GM23338 (cell line): Measurements from ENCODE around the gene NXPE3. TPM values are rescaled to one million over a fixed set of nuclear protein-coding genes. Genes with fewer than 3 reads are reported as not detected.

ENCODE experiments used
- ATAC-seq: fragments of 200-7000 bp; cut with Tn5 transposase; 3 replicates; pipeline ENCODE4 v1.9.1; 2020
- DNase-seq: peaks from one replicate; pipeline ENCODE4 v3.0.0-alpha.2; 2015; ENCODE audit warnings: low spot score
- H2AFZ ChIP-seq: fragments of 200-600 bp; sonication (generic); 2 replicates; pipeline ENCODE4 v1.8.0; 2016; ENCODE audit warnings: antibody characterized with exemption, mild to moderate bottlenecking, moderate library complexity
- H3F3A ChIP-seq: fragments of 200-600 bp; sonication (generic); replicated peaks from 2 replicates; pipeline ENCODE4 v1.8.0; 2017; ENCODE audit warnings: antibody characterized with exemption, mixed run types, low read depth
- H3K27ac ChIP-seq: fragments of 200-600 bp; sonication (generic); 2 replicates; pipeline ENCODE4 v1.6.1; 2016; ENCODE audit warnings: low read depth
- H3K27me3 ChIP-seq: fragments of 200-600 bp; sonication (generic); 2 replicates; pipeline ENCODE4 v1.8.0; 2016; ENCODE audit warnings: mild to moderate bottlenecking, mixed run types, moderate library complexity; ENCODE audit not compliant: insufficient read depth
- H3K36me3 ChIP-seq: fragments of 200-600 bp; sonication (generic); 2 replicates; pipeline ENCODE4 v1.8.0; 2016; ENCODE audit warnings: mild to moderate bottlenecking; ENCODE audit not compliant: insufficient read depth
- H3K4me1 ChIP-seq: fragments of 200-600 bp; sonication (generic); 2 replicates; pipeline ENCODE4 v1.8.0; 2016; ENCODE audit warnings: mild to moderate bottlenecking, moderate library complexity; ENCODE audit not compliant: insufficient read depth
- H3K4me2 ChIP-seq: fragments of 200-600 bp; sonication (generic); 2 replicates; pipeline ENCODE4 v1.7.1; 2017; ENCODE audit warnings: mixed run types
- H3K4me3 ChIP-seq: fragments of 200-600 bp; sonication (generic); 2 replicates; pipeline ENCODE4 v1.6.1; 2016; ENCODE audit warnings: mixed run types
- H3K79me2 ChIP-seq: fragments of 200-600 bp; sonication (generic); replicated peaks from 2 replicates; pipeline ENCODE4 v1.8.0; 2017; ENCODE audit warnings: mild to moderate bottlenecking; ENCODE audit not compliant: insufficient read depth
- H3K9me2 ChIP-seq: fragments of 200-600 bp; sonication (generic); 2 replicates; pipeline ENCODE4 v1.8.0; 2017; ENCODE audit not compliant: insufficient read depth
- H4K20me1 ChIP-seq: fragments of 200-600 bp; sonication (generic); replicated peaks from 2 replicates; pipeline ENCODE4 v1.8.0; 2017; ENCODE audit warnings: mild to moderate bottlenecking; ENCODE audit not compliant: insufficient read depth
- H3K27ac Mint-ChIP-seq: 2 replicates; pipeline ENCODE4 v1.8.0; 2020; ENCODE audit warnings: inconsistent platforms, mild to moderate bottlenecking, moderate library complexity, mixed read lengths
- H3K27me3 Mint-ChIP-seq: 3 replicates; pipeline ENCODE4 v1.8.0; 2022; ENCODE audit warnings: low read depth, mild to moderate bottlenecking, moderate library complexity, mixed read lengths, inconsistent platforms; ENCODE audit not compliant: insufficient read depth, poor library complexity
- H3K36me3 Mint-ChIP-seq: 3 replicates; pipeline ENCODE4 v1.8.0; 2021; ENCODE audit warnings: low read depth, mild to moderate bottlenecking, inconsistent platforms, moderate library complexity, mixed read lengths
- H3K4me1 Mint-ChIP-seq: 3 replicates; pipeline ENCODE4 v1.8.0; 2020; ENCODE audit warnings: mild to moderate bottlenecking, inconsistent platforms, mixed read lengths
- H3K4me3 Mint-ChIP-seq: 3 replicates; pipeline ENCODE4 v1.8.0; 2021; ENCODE audit warnings: moderate library complexity, mild to moderate bottlenecking, inconsistent platforms, mixed read lengths
- H3K9me3 Mint-ChIP-seq: 3 replicates; pipeline ENCODE4 v1.8.0; 2020; ENCODE audit warnings: moderate library complexity, mild to moderate bottlenecking, inconsistent platforms, mixed read lengths
- JUNB ChIP-seq: IDR thresholded peaks from one replicate; pipeline ENCODE4 v1.6.1; 2016; ENCODE audit warnings: antibody characterized with exemption; ENCODE audit not compliant: unreplicated experiment
- NANOG ChIP-seq: IDR thresholded peaks from 2 replicates; pipeline ENCODE4 v1.6.1; 2016; ENCODE audit warnings: antibody characterized with exemption, borderline replicate concordance
- REST ChIP-seq: IDR thresholded peaks from one replicate; pipeline ENCODE4 v1.6.1; 2018; ENCODE audit warnings: antibody characterized with exemption; ENCODE audit not compliant: unreplicated experiment
- STAT1 ChIP-seq: IDR thresholded peaks from one replicate; pipeline ENCODE4 v1.6.1; 2016; ENCODE audit warnings: antibody characterized with exemption; ENCODE audit not compliant: unreplicated experiment
- ZNF331 ChIP-seq: fragments of 250-450 bp; sonication (Bioruptor Pico); IDR thresholded peaks from 2 replicates; pipeline ENCODE4 v1.5.0; 2020; ENCODE audit warnings: low read depth, mild to moderate bottlenecking, moderate library complexity
- polyA plus RNA-seq: library from polyadenylated mRNA; unstranded; fragments of >200 nt; fragmentation: Nextera tagmentation; extraction: Ambion mirVana; gene quantifications from 2 replicates; pipeline ENCODE4 v1.2.1, GENCODE V29; 2016
- total RNA-seq: library from RNA; depleted of rRNA; stranded (reverse); fragments of >200 nt; shearing (Covaris generic); gene quantifications from 2 replicates; pipeline ENCODE4 v1.2.3, GENCODE V29; 2014
- TF ChIP-seq, protein P1 (sequence below): fragments of 250-450 bp; sonication (Bioruptor Pico); IDR thresholded peaks from 2 replicates; pipeline ENCODE4 v1.5.0; 2020; ENCODE audit warnings: mild to moderate bottlenecking, moderate library complexity

Gene NXPE3
- total and polyA plus RNA-seq, 2 experiments from 2014 or later = 13.3 to 20.8 TPM

- TF ChIP-seq, protein P1, sequence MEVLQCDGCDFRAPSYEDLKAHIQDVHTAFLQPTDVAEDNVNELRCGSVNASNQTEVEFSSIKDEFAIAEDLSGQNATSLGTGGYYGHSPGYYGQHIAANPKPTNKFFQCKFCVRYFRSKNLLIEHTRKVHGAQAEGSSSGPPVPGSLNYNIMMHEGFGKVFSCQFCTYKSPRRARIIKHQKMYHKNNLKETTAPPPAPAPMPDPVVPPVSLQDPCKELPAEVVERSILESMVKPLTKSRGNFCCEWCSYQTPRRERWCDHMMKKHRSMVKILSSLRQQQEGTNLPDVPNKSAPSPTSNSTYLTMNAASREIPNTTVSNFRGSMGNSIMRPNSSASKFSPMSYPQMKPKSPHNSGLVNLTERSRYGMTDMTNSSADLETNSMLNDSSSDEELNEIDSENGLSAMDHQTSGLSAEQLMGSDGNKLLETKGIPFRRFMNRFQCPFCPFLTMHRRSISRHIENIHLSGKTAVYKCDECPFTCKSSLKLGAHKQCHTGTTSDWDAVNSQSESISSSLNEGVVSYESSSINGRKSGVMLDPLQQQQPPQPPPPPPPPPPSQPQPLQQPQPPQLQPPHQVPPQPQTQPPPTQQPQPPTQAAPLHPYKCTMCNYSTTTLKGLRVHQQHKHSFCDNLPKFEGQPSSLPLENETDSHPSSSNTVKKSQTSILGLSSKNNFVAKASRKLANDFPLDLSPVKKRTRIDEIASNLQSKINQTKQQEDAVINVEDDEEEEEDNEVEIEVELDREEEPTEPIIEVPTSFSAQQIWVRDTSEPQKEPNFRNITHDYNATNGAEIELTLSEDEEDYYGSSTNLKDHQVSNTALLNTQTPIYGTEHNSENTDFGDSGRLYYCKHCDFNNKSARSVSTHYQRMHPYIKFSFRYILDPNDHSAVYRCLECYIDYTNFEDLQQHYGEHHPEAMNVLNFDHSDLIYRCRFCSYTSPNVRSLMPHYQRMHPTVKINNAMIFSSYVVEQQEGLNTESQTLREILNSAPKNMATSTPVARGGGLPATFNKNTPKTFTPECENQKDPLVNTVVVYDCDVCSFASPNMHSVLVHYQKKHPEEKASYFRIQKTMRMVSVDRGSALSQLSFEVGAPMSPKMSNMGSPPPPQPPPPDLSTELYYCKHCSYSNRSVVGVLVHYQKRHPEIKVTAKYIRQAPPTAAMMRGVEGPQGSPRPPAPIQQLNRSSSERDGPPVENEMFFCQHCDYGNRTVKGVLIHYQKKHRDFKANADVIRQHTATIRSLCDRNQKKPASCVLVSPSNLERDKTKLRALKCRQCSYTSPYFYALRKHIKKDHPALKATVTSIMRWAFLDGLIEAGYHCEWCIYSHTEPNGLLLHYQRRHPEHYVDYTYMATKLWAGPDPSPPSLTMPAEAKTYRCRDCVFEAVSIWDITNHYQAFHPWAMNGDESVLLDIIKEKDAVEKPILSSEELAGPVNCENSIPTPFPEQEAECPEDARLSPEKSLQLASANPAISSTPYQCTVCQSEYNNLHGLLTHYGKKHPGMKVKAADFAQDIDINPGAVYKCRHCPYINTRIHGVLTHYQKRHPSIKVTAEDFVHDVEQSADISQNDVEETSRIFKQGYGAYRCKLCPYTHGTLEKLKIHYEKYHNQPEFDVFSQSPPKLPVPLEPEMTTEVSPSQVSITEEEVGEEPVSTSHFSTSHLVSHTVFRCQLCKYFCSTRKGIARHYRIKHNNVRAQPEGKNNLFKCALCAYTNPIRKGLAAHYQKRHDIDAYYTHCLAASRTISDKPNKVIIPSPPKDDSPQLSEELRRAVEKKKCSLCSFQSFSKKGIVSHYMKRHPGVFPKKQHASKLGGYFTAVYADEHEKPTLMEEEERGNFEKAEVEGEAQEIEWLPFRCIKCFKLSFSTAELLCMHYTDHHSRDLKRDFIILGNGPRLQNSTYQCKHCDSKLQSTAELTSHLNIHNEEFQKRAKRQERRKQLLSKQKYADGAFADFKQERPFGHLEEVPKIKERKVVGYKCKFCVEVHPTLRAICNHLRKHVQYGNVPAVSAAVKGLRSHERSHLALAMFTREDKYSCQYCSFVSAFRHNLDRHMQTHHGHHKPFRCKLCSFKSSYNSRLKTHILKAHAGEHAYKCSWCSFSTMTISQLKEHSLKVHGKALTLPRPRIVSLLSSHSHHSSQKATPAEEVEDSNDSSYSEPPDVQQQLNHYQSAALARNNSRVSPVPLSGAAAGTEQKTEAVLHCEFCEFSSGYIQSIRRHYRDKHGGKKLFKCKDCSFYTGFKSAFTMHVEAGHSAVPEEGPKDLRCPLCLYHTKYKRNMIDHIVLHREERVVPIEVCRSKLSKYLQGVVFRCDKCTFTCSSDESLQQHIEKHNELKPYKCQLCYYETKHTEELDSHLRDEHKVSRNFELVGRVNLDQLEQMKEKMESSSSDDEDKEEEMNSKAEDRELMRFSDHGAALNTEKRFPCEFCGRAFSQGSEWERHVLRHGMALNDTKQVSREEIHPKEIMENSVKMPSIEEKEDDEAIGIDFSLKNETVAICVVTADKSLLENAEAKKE (CRISPR knock-in tag) = no peak
- no peak for TF ChIP-seq JUNB
Measured at GRCh38 chr3:101835676-101836075, 56.7 kb downstream of the NXPE3 start (continued).

DNA sequence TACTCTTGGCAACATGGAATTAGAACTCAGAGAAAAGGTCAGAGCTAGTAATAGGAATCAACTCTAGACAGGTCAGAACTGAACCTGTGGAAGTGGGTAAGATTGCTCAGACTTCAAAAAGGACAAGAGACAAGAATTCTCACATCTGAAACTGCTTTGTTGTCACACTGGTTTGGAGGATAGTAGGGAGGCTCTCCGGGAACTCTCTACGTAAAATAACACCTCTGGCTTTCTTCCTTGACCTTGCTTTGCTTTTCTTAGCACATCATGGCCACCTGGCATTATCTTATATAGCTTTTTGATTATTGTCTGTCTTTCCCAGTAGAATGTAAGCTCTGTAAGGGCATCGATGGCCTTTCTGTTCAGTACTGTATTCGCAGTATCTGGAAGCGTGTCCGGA is 57.1 kb downstream of the NXPE3 start:
- TF ChIP-seq NANOG (no peak), STAT1 (no peak), ZNF331 (no peak), REST (no peak), JUNB (no peak)

More for the DNA sequence above, 57.1 kb downstream of the NXPE3 start:
- H3K4me3 ChIP-seq = no peak overlapping the region
- peaks cover 24% of the 10 kb centered on the region for H3K4me1 Mint-ChIP-seq
- H3K36me3 ChIP-seq = no peaks in the 10 kb centered on the region
- H3K27ac ChIP-seq = no peak overlapping the region; the same call in 1 of the 2 replicates
- H3K4me1 ChIP-seq = peaks cover 7% of the 10 kb centered on the region; the same call in 1 of the 2 replicates
- H4K20me1 ChIP-seq = no peaks in the 10 kb centered on the region
- DNase-seq (no peak), ATAC-seq (no peak)
- H3K9me2 ChIP-seq = no peaks in the 10 kb centered on the region
- H3K9me3 Mint-ChIP-seq = no peaks in the 10 kb centered on the region; the same call in 2 of the 3 replicates
- H3K36me3 Mint-ChIP-seq = no peaks in the 10 kb centered on the region
- H3K27me3 Mint-ChIP-seq = peaks cover 3% of the 10 kb centered on the region
- no peaks in the 10 kb centered on the region for H3F3A ChIP-seq
- H3K79me2 ChIP-seq = no peaks in the 10 kb centered on the region
- no peaks in the 10 kb centered on the region for H3K27me3 ChIP-seq
- peak overlapping the region; percentile 24; the same call in 1 of the 2 replicates for H3K27ac Mint-ChIP-seq
- H2AFZ ChIP-seq = no peak overlapping the region
- H3K4me2 ChIP-seq = no peak overlapping the region
- H3K4me3 Mint-ChIP-seq = no peak overlapping the region; the same call in 2 of the 3 replicates
